Adipocyte (in vitro differentiated cells): Measurements from ENCODE around the gene CACNG4.

Source experiments
- DNase-seq: peaks from one replicate; pipeline ENCODE4 v3.0.0-alpha.2; 2015; ENCODE audit warnings: low read depth
- H3K27me3 ChIP-seq: replicated peaks from 2 replicates; pipeline ENCODE4 v1.7.0; 2013; ENCODE audit warnings: mild to moderate bottlenecking, low read length, moderate library complexity; ENCODE audit not compliant: control insufficient read depth, insufficient read depth
- H3K36me3 ChIP-seq: 2 replicates; pipeline ENCODE4 v1.7.0; 2013; ENCODE audit warnings: low read length, mild to moderate bottlenecking, moderate library complexity; ENCODE audit not compliant: control insufficient read depth, insufficient read depth, severe bottlenecking
- H3K4me1 ChIP-seq: 2 replicates; pipeline ENCODE4 v1.7.0; 2013; ENCODE audit warnings: mild to moderate bottlenecking, low read length, moderate library complexity; ENCODE audit not compliant: control insufficient read depth, insufficient read depth
- H3K4me3 ChIP-seq: 2 replicates; pipeline ENCODE4 v1.7.0; 2013; ENCODE audit warnings: mild to moderate bottlenecking, low read length, moderate library complexity
- H3K9ac ChIP-seq: 2 replicates; pipeline ENCODE4 v1.7.0; 2013; ENCODE audit warnings: mild to moderate bottlenecking, low read length, moderate library complexity
- H3K9me3 ChIP-seq: 2 replicates; pipeline ENCODE4 v1.7.0; 2013; ENCODE audit warnings: mild to moderate bottlenecking, low read length, moderate library complexity; ENCODE audit not compliant: control insufficient read depth

CACNG4 gene

GRCh38 chr17:66930933-66931332 is 33.6 kb upstream of the CACNG4 start:
- Histone ChIP-seq H3K9ac (no peak overlapping the region), H3K27me3 (peaks cover 58% of the 10 kb centered on the region), H3K9me3 (peaks cover under 1% of the 10 kb centered on the region), H3K36me3 (no peaks in the 10 kb centered on the region), H3K4me1 (no peaks in the 10 kb centered on the region), H3K4me3 (no peak overlapping the region)
- no peak for DNase-seq

GRCh38 chr17:66932311-66932710 is 32.2 kb upstream of the CACNG4 start:
- peaks cover 54% of the 10 kb centered on the region for H3K27me3 ChIP-seq
- no peak for DNase-seq
- no peak overlapping the region for H3K4me3 ChIP-seq
- H3K36me3 ChIP-seq, result no peaks in the 10 kb centered on the region
- no peaks in the 10 kb centered on the region for H3K4me1 ChIP-seq
- peaks cover 14% of the 10 kb centered on the region for H3K9me3 ChIP-seq
- no peak overlapping the region for H3K9ac ChIP-seq

DNA sequence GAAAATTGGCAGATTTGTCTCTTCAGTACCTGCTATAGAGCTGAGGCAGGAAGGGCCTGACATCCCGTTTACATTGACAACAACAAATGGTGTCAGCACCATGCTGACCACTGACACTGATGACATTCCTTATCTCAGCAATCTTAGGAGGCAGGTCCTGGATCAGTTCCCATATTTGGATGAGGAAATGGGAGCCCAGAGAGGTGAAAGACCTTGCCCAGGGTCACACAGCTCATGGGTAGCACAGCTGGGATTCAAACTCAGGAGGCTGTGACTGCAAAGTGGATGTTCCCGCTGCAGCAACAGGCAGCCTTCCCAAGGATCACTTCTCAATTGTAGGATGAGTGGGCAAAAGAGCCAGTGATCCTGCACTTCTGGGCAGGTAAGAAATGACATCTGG is 30.5 kb upstream of the CACNG4 start:
- Histone ChIP-seq H3K4me3 (no peak overlapping the region), H3K27me3 (peaks cover 55% of the 10 kb centered on the region), H3K9ac (no peak overlapping the region), H3K4me1 (no peaks in the 10 kb centered on the region), H3K36me3 (no peaks in the 10 kb centered on the region), H3K9me3 (peaks cover 28% of the 10 kb centered on the region)
- no peak for DNase-seq

DNA sequence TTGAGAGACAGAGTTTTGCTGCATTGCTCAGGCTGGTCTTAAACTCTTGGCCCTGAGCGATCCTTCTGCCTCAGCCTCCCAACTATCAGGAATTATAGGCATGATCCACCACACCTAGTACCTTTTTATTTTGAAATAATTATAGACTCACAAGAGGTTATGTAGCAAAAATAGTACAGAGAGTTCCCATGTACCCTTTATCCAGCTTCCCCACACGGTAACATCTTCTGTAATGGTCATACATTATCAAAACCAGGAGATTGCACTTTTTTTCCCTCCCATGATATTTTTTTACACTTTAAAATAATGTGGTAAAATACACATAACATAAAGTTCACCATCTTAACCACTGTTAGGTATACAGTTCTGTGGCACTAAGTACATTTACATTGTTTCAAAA is 28.8 kb upstream of the CACNG4 start:
- peaks cover 53% of the 10 kb centered on the region for H3K27me3 ChIP-seq
- H3K9me3 ChIP-seq, result peaks cover 28% of the 10 kb centered on the region
- no peaks in the 10 kb centered on the region for H3K36me3 ChIP-seq
- no peaks in the 10 kb centered on the region for H3K4me1 ChIP-seq
- H3K9ac ChIP-seq, result no peak overlapping the region
- DNase-seq, result no peak
- H3K4me3 ChIP-seq, result no peak overlapping the region

DNA sequence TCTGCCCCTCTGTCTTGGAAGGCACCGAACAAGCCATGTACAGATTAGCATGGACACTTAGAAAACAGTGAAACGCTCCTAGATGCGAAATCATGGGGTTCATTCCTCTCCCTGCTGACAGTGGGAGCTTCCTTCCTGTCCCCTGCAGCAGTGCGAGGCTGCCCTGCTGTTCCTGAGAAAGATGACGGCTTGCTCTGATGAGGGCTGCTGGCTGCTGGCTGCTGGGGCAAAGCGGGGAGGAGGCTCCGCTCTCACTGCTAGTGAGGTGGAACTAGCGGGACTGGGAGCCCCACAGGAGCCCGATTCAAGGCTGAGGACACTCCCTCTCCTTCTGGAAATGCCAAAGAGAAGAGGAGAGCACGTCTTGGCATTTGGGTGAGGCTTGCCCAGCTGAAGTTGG is 25.9 kb upstream of the CACNG4 start:
- Histone ChIP-seq H3K4me1 (no peaks in the 10 kb centered on the region), H3K4me3 (no peak overlapping the region), H3K36me3 (no peaks in the 10 kb centered on the region), H3K9ac (no peak overlapping the region), H3K27me3 (peaks cover 57% of the 10 kb centered on the region), H3K9me3 (peaks cover 33% of the 10 kb centered on the region)
- no peak for DNase-seq

GRCh38 chr17:66939461-66940114 is 24.9 kb upstream of the CACNG4 start:
- Histone ChIP-seq H3K4me3 (no peak overlapping the region), H3K36me3 (no peaks in the 10 kb centered on the region), H3K27me3 (peaks cover 61% of the 10 kb centered on the region), H3K9ac (no peak overlapping the region), H3K9me3 (peaks cover 33% of the 10 kb centered on the region), H3K4me1 (no peaks in the 10 kb centered on the region)
- DNase-seq, result no peak

GRCh38 chr17:66941249-66941648 is 23.3 kb upstream of the CACNG4 start:
- DNase-seq, result no peak
- Histone ChIP-seq H3K36me3 (no peaks in the 10 kb centered on the region), H3K9ac (no peak overlapping the region), H3K4me3 (no peak overlapping the region), H3K4me1 (no peaks in the 10 kb centered on the region), H3K27me3 (peaks cover 74% of the 10 kb centered on the region), H3K9me3 (peaks cover 29% of the 10 kb centered on the region)

DNA sequence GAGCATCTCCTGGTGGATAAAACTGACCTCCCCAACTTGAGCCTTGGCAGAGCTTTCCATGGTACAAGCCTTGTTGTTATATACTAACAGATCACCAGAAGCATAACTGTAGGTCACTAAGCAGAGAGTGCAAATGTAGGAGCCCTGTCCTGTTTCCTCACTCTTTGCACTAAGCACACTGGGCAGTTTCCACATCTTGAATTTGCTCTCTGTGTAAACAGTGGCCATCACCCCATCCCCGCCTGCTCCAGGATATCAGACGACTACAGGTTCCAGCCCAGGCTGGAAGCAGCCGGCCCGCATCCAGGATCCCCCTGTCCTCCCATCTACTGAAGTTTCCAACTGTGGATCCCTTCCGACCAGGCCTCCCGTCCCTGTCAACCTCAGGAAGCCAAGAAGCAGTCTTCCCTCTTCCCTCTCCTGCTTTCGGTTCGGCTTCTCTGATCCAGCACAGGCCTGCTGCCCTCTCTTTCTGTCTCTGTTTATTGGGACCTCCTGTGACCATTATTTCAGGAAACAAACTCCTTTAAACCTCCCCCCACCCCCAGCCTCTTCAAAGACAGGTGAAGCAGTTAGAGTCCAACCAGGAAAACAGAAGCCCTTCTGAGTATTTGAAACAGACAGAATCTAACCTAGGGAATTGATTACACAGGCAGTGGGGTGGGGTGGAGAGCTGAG is 22.6 kb upstream of the CACNG4 start:
- H3K9ac ChIP-seq, result no peak overlapping the region
- H3K27me3 ChIP-seq, result peaks cover 74% of the 10 kb centered on the region
- no peak for DNase-seq
- no peak overlapping the region for H3K4me3 ChIP-seq
- peaks cover 23% of the 10 kb centered on the region for H3K9me3 ChIP-seq
- H3K4me1 ChIP-seq, result no peaks in the 10 kb centered on the region
- H3K36me3 ChIP-seq, result no peaks in the 10 kb centered on the region

- H3K4me1 ChIP-seq, result no peaks in the 10 kb centered on the region
- no peak overlapping the region for H3K4me3 ChIP-seq
- no peak for DNase-seq
- peaks cover 73% of the 10 kb centered on the region for H3K27me3 ChIP-seq
- peaks cover 15% of the 10 kb centered on the region for H3K9me3 ChIP-seq
- no peak overlapping the region for H3K9ac ChIP-seq
- no peaks in the 10 kb centered on the region for H3K36me3 ChIP-seq
These were observed 21.8 kb upstream of the CACNG4 start for GRCh38 chr17:66942451-66943264.

DNA sequence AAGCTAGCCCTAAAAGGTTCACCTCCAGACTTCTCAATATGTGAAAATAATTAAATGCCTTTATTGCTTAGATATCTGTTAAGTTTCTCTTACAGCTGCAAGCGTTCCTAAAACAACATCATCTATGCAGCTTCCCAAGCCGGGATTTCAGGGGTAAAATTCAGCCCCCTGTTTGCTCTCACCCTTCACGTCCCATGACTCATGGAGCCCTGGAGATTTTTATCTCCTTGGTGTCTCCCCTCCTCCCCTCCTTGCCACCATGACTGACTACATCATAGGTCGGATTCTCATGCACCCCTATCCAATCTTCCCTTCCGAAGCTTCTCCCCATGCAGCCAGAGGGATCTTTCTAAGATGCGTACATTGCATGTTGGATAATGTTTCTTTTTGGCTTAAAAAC is 21.0 kb upstream of the CACNG4 start:
- Histone ChIP-seq H3K4me3 (no peak overlapping the region), H3K9ac (no peak overlapping the region), H3K27me3 (peaks cover 75% of the 10 kb centered on the region), H3K9me3 (peaks cover 7% of the 10 kb centered on the region), H3K36me3 (no peaks in the 10 kb centered on the region), H3K4me1 (no peaks in the 10 kb centered on the region)
- DNase-seq, result no peak

DNA sequence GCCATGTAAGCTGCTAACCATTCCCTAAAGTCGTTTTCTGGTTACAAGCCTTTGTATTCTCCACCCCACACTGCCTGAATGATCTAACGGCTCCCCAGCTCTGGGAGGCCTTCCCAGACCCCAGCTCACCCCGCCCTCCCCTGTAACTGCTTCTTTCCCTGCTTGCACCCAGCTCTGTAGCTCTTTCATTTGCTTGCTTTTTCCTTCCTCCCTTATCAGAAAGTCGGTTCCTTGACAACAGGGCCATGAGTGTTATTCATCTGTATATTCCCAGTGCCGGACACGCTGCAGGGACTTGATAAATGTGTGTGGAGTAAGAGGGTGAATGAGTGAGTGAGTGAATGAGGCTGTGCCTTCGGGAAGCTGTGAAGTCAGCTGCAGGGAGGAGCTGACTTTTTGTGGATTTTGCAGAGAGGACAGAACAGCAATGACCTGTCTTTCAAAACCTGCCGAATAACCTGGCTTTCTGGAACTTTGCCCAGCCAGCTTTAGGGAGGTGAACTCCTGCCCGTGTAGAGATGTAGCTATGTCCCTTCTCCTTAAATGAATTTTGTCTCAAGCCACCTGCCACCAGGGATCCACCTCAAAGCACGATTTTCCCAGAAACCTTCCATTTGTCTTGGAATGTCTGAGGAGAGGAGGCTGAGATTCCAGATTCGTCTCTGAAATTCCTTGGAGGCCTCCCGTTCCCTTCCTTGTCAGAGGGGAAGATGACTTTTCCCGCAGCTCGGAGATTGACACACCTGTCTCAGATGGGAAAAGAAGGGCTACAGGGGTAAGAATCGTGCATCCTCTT is 20.0 kb upstream of the CACNG4 start:
- Histone ChIP-seq H3K9ac (no peak overlapping the region), H3K27me3 (peaks cover 78% of the 10 kb centered on the region), H3K4me3 (no peak overlapping the region), H3K9me3 (peaks cover 6% of the 10 kb centered on the region), H3K36me3 (no peaks in the 10 kb centered on the region), H3K4me1 (no peaks in the 10 kb centered on the region)
- no peak for DNase-seq
